Measurements from ENCODE around the gene CNKSR3. TPM values are rescaled to one million over a fixed set of nuclear protein-coding genes. Genes with fewer than 3 reads are reported as not detected.

The CNKSR3 gene
- total RNA-seq, 1 donor from 2014 or later, result 0.20 TPM

GRCh38 chr6:154460306-154461071, 50.0 kb downstream of the CNKSR3 start:
- intact Hi-C loops (cut with micrococcal nuclease), result no loop called here
- POLR2A ChIA-PET, result no interaction called here
- Mint-ChIP-seq H3K36me3 (ENCODE audit: low read depth) (no peaks in the 10 kb centered on the region), H3K4me1 (no peaks in the 10 kb centered on the region), H3K27me3 (no peaks in the 10 kb centered on the region), H3K9me3 (no peaks in the 10 kb centered on the region), H3K27ac (no peak overlapping the region), H3K4me3 (no peak overlapping the region)
- TF ChIP-seq CTCF (IDR thresholded peaks at IDR 0.05), result no peak
- CTCF ChIA-PET, result no interaction called here
- DNase-seq (no peak), ATAC-seq (ENCODE audit: low read depth) (no peak)

GRCh38 chr6:154459513-154459912, 51.0 kb downstream of the CNKSR3 start:
- no peak overlapping the region for H3K4me3 Mint-ChIP-seq
- no peak for TF ChIP-seq CTCF (IDR thresholded peaks at IDR 0.05)
- CTCF ChIA-PET, result no interaction called here
- DNase-seq (no peak), ATAC-seq (ENCODE audit: low read depth) (no peak)
- intact Hi-C loops (cut with micrococcal nuclease), result no loop called here
- no peaks in the 10 kb centered on the region for H3K4me1 Mint-ChIP-seq
- H3K27me3 Mint-ChIP-seq, result no peaks in the 10 kb centered on the region
- no peaks in the 10 kb centered on the region for H3K36me3 Mint-ChIP-seq (ENCODE audit: low read depth)
- no peaks in the 10 kb centered on the region for H3K9me3 Mint-ChIP-seq
- H3K27ac Mint-ChIP-seq, result no peak overlapping the region
- POLR2A ChIA-PET, result no interaction called here

GRCh38 chr6:154458565-154459470, 51.7 kb downstream of the CNKSR3 start:
- ChIA-PET CTCF (no interaction called here), POLR2A (no interaction called here)
- ATAC-seq (ENCODE audit: low read depth) (no peak), DNase-seq (no peak)
- no peaks in the 10 kb centered on the region for H3K27me3 Mint-ChIP-seq
- H3K9me3 Mint-ChIP-seq, result no peaks in the 10 kb centered on the region
- no peak overlapping the region for H3K4me3 Mint-ChIP-seq
- intact Hi-C loops (cut with micrococcal nuclease), result no loop called here
- no peak overlapping the region for H3K27ac Mint-ChIP-seq
- no peaks in the 10 kb centered on the region for H3K36me3 Mint-ChIP-seq (ENCODE audit: low read depth)
- TF ChIP-seq CTCF (IDR thresholded peaks at IDR 0.05), result no peak
- no peaks in the 10 kb centered on the region for H3K4me1 Mint-ChIP-seq

- Mint-ChIP-seq H3K9me3 (no peaks in the 10 kb centered on the region), H3K27ac (no peak overlapping the region), H3K4me3 (no peak overlapping the region), H3K27me3 (no peaks in the 10 kb centered on the region), H3K4me1 (no peaks in the 10 kb centered on the region), H3K36me3 (ENCODE audit: low read depth) (no peaks in the 10 kb centered on the region)
- no peak for TF ChIP-seq CTCF (IDR thresholded peaks at IDR 0.05)
- ATAC-seq (ENCODE audit: low read depth) (no peak), DNase-seq (no peak)
- POLR2A ChIA-PET, result no interaction called here
- CTCF ChIA-PET, result no interaction called here
- intact Hi-C loops (cut with micrococcal nuclease), result no loop called here
Observed at GRCh38 chr6:154457881-154458284, 52.6 kb downstream of the CNKSR3 start.

GRCh38 chr6:154457046-154457713, 53.3 kb downstream of the CNKSR3 start:
- H3K27me3 Mint-ChIP-seq, result no peaks in the 10 kb centered on the region
- TF ChIP-seq CTCF (IDR thresholded peaks at IDR 0.05), result no peak
- ChIA-PET CTCF (no interaction called here), POLR2A (no interaction called here)
- H3K9me3 Mint-ChIP-seq, result no peaks in the 10 kb centered on the region
- ATAC-seq (ENCODE audit: low read depth), result no peak
- no peak overlapping the region for H3K4me3 Mint-ChIP-seq
- intact Hi-C loops (cut with micrococcal nuclease), result no loop called here
- no peaks in the 10 kb centered on the region for H3K4me1 Mint-ChIP-seq
- DNase-seq, result no peak
- H3K36me3 Mint-ChIP-seq (ENCODE audit: low read depth), result no peaks in the 10 kb centered on the region
- H3K27ac Mint-ChIP-seq, result no peak overlapping the region
